CD14-positive monocyte (primary cell): ENCODE results near the gene PRDM8. TPM values are rescaled to one million over a fixed set of nuclear protein-coding genes. Genes with fewer than 3 reads are reported as not detected.

Experiments
- DNase-seq, 3 donors: peaks; one replicate each; pipeline ENCODE4 v3.0.0-alpha.2; 2011 to 2022
- H2AFZ ChIP-seq: 2 replicates; pipeline ENCODE4 v1.6.0; 2012; ENCODE audit warnings: mild to moderate bottlenecking, low read depth, low read length, inconsistent platforms; ENCODE audit not compliant: insufficient read depth, poor library complexity, severe bottlenecking
- H3K27ac ChIP-seq, 2 donors: 1 replicate in 1 of 2; 2 replicates in 1 of 2; pipeline ENCODE4 v1.5.1; 2012 to 2013; ENCODE audit warnings: low read length in 2 of 2, control low read depth in 1 of 2, inconsistent platforms in 1 of 2, low read depth in 1 of 2, mild to moderate bottlenecking in 1 of 2
- H3K27me3 ChIP-seq, 2 donors: one replicate each; pipeline versions ENCODE4 v1.6.0 to v1.6.1; 2011 to 2013; ENCODE audit warnings: low read length in 2 of 2; ENCODE audit not compliant: control insufficient read depth in 2 of 2, insufficient read depth in 2 of 2
- H3K36me3 ChIP-seq, 2 donors: replicated peaks in 1 of 2; 1 replicate in 1 of 2; 2 replicates in 1 of 2; pipeline versions ENCODE4 v1.5.1 to v1.6.1; 2012 to 2013; ENCODE audit warnings: low read length in 2 of 2, control low read depth in 1 of 2, inconsistent platforms in 1 of 2, mild to moderate bottlenecking in 1 of 2; ENCODE audit not compliant: insufficient read depth in 2 of 2, control insufficient read depth in 1 of 2
- H3K4me1 ChIP-seq, 2 donors: 1 replicate in 1 of 2; 2 replicates in 1 of 2; pipeline versions ENCODE4 v1.5.1 to v1.6.1; 2012 to 2013; ENCODE audit warnings: low read length in 2 of 2, control low read depth in 1 of 2, inconsistent platforms in 1 of 2, mild to moderate bottlenecking in 1 of 2, moderate library complexity in 1 of 2; ENCODE audit not compliant: insufficient read depth in 2 of 2, control insufficient read depth in 1 of 2
- H3K4me2 ChIP-seq: replicated peaks from 2 replicates; pipeline ENCODE3; 2012; ENCODE audit warnings: low read length, moderate library complexity, mild to moderate bottlenecking; ENCODE audit not compliant: poor library complexity, severe bottlenecking; ENCODE audit errors: extremely low read depth
- H3K4me3 ChIP-seq, 3 experiments: fragments of 200-600 bp in 1 of 3; sonication (generic) in 1 of 3; replicated peaks in 1 of 3; 1 replicate in 2 of 3; 2 replicates in 1 of 3; pipeline ENCODE4 v1.5.1; 2011 to 2013; ENCODE audit warnings: low read length in 3 of 3, mild to moderate bottlenecking in 3 of 3, control low read depth in 2 of 3, low read depth in 2 of 3, inconsistent platforms in 1 of 3, moderate library complexity in 1 of 3
- H3K79me2 ChIP-seq: 2 replicates; pipeline ENCODE4 v1.6.0; 2012; ENCODE audit warnings: mild to moderate bottlenecking, control low read depth, inconsistent platforms, low read length, moderate library complexity; ENCODE audit not compliant: insufficient read depth
- H3K9ac ChIP-seq: 2 replicates; pipeline ENCODE4 v1.6.0; 2017; ENCODE audit warnings: low read length, mild to moderate bottlenecking; ENCODE audit not compliant: insufficient read depth, poor library complexity, severe bottlenecking
- H3K9me3 ChIP-seq, 2 donors: replicated peaks in 1 of 2; 1 replicate in 1 of 2; 2 replicates in 1 of 2; pipeline versions ENCODE4 v1.5.1 to v1.6.1; 2012 to 2013; ENCODE audit warnings: low read length in 2 of 2, control low read depth in 1 of 2; ENCODE audit not compliant: control insufficient read depth in 1 of 2, insufficient read depth in 1 of 2
- H4K20me1 ChIP-seq: 2 replicates; pipeline ENCODE4 v1.6.0; 2012; ENCODE audit warnings: mild to moderate bottlenecking, low read length, control low read depth, moderate library complexity; ENCODE audit not compliant: insufficient read depth
- H3K27ac Mint-ChIP-seq, 7 donors: one replicate each; pipeline ENCODE4 v1.8.0; 2020; ENCODE audit warnings: mild to moderate bottlenecking in 7 of 7, mixed read lengths in 7 of 7, moderate library complexity in 6 of 7, inconsistent platforms in 2 of 7
- H3K27me3 Mint-ChIP-seq, 3 donors: one replicate each; pipeline ENCODE4 v1.8.0; 2021 to 2022; ENCODE audit warnings: low read depth in 3 of 3, mild to moderate bottlenecking in 3 of 3, mixed read lengths in 3 of 3, moderate library complexity in 3 of 3, inconsistent platforms in 1 of 3
- H3K36me3 Mint-ChIP-seq, 2 donors: one replicate each; pipeline ENCODE4 v1.8.0; 2020; ENCODE audit warnings: mixed read lengths in 2 of 2, inconsistent platforms in 1 of 2, mild to moderate bottlenecking in 1 of 2
- H3K4me1 Mint-ChIP-seq: one replicate; pipeline ENCODE4 v1.8.0; 2020; ENCODE audit warnings: mild to moderate bottlenecking, mixed read lengths
- H3K4me3 Mint-ChIP-seq, 2 donors: one replicate each; pipeline ENCODE4 v1.8.0; 2020; ENCODE audit warnings: mild to moderate bottlenecking in 2 of 2, mixed read lengths in 2 of 2, moderate library complexity in 1 of 2
- H3K9me3 Mint-ChIP-seq, 7 donors: one replicate each; pipeline ENCODE4 v1.8.0; 2020 to 2022; ENCODE audit warnings: mixed read lengths in 7 of 7, mild to moderate bottlenecking in 6 of 7, moderate library complexity in 6 of 7, inconsistent platforms in 2 of 7
- CTCF ChIP-seq: fragments of 200-600 bp; IDR thresholded peaks from one replicate; pipeline ENCODE4 v1.8.0; 2022; ENCODE audit warnings: antibody characterized with exemption, mild to moderate bottlenecking
- WGBS: methylation state at CpG from one replicate; pipeline ENCODE4 v1.1.5; 2013; ENCODE audit warnings: missing lambda C conversion rate; ENCODE audit not compliant: insufficient coverage; 5-methylcytosine and 5-hydroxymethylcytosine counted together
- intact Hi-C, 2 donors: fragments of 100-400 bp; cut with micrococcal nuclease; formaldehyde crosslinking; loops; one replicate each; pipeline versions ENCODE4 v1.15.0 to v1.15.1; 2023
- polyA plus RNA-seq, 3 donors: library from polyadenylated mRNA; depleted of rRNA in 1 of 3; unstranded in 2 of 3; stranded (reverse) in 1 of 3; fragments of 300-500 nt in 2 of 3; fragments of >200 nt in 1 of 3; fragmentation: Illumina TruSeq in 2 of 3; gene quantifications; 1 replicate in 2 of 3; 2 replicates in 1 of 3; pipeline ENCODE4 v1.2.3, GENCODE V29; 2012 to 2021

PRDM8 gene
- polyA plus RNA-seq, 3 donors: 0.22 to 0.77 (median 0.23) TPM

GRCh38 chr4:80180743-80181142 lies 16.6 kb upstream of the PRDM8 start:
- H3K79me2 ChIP-seq: no peaks in the 10 kb centered on the region
- Mint-ChIP-seq H3K4me1 (peaks cover 19% of the 10 kb centered on the region), H3K9me3 (peaks cover 8 to 21% (median 16%) of the 10 kb centered on the region in 7 donors), H3K27ac (no peak overlapping the region), H3K36me3 (peaks cover 12 to 15% of the 10 kb centered on the region in 2 donors), H3K4me3 (no peak overlapping the region), H3K27me3 (peaks cover 26 to 39% (median 26%) of the 10 kb centered on the region in 3 donors)
- intact Hi-C loops: loop anchor here (5.0 to 10.0 kb wide), 4 partner anchors 38 to 108 kb away; partner anchors contain the start of gene ANTXR2 (in 1 of the 2)
- peaks cover 5 to 10% of the 10 kb centered on the region in 2 donors for H3K9me3 ChIP-seq
- peak in 1 of 3 donors; percentile 47 for DNase-seq
- H2AFZ ChIP-seq: no peak overlapping the region
- no peak for TF ChIP-seq CTCF
- H3K27me3 ChIP-seq: peaks cover 13 to 28% of the 10 kb centered on the region in 2 donors
- peaks cover 21 to 27% of the 10 kb centered on the region in 2 donors for H3K4me1 ChIP-seq
- H3K9ac ChIP-seq: no peak overlapping the region
- H3K36me3 ChIP-seq: no peaks in the 10 kb centered on the region
- no peak overlapping the region for H3K27ac ChIP-seq
- H3K4me3 ChIP-seq: no peak overlapping the region
- H3K4me2 ChIP-seq: no peak overlapping the region
- no peaks in the 10 kb centered on the region for H4K20me1 ChIP-seq
- no CpG with 5 or more reads among the region's 3 CpGs for WGBS

- Mint-ChIP-seq H3K9me3 (peaks cover 8 to 21% (median 16%) of the 10 kb centered on the region in 7 donors), H3K4me3 (peak overlapping the region; percentile 28 to 99), H3K27ac (no peak overlapping the region), H3K27me3 (peaks cover 34 to 53% (median 38%) of the 10 kb centered on the region in 3 donors), H3K4me1 (peaks cover 24% of the 10 kb centered on the region), H3K36me3 (peaks cover 10 to 15% of the 10 kb centered on the region in 2 donors)
- no peak overlapping the region for H3K9ac ChIP-seq
- no peak for DNase-seq
- no peaks in the 10 kb centered on the region for H3K36me3 ChIP-seq
- no peak overlapping the region for H3K4me2 ChIP-seq
- peaks cover 5 to 10% of the 10 kb centered on the region in 2 donors for H3K9me3 ChIP-seq
- H4K20me1 ChIP-seq: no peaks in the 10 kb centered on the region
- H3K79me2 ChIP-seq: no peaks in the 10 kb centered on the region
- H3K27me3 ChIP-seq: peaks cover 14 to 42% of the 10 kb centered on the region in 2 donors
- no peak for TF ChIP-seq CTCF
- intact Hi-C loops: loop anchor here (5.0 to 10.0 kb wide), 4 partner anchors 40 to 110 kb away; partner anchors contain the start of gene ANTXR2 (in 1 of the 2)
- no peak overlapping the region for H3K4me3 ChIP-seq
- no peak overlapping the region for H2AFZ ChIP-seq
- 95% methylated on average over 7 of the region's 10 CpGs for WGBS
- peaks cover 28 to 34% of the 10 kb centered on the region in 2 donors for H3K4me1 ChIP-seq
- H3K27ac ChIP-seq: no peak overlapping the region
Measured at GRCh38 chr4:80182237-80182866, 15.0 kb upstream of the PRDM8 start.
